AG20443 (cell line): ENCODE results near the gene KRT12.

Experiments
- DNase-seq: peaks from one replicate; pipeline ENCODE4 v3.0.0; 2012; ENCODE audit warnings: low spot score, mixed read lengths

Gene KRT12

GRCh38 chr17:40866838-40867237 is at the start of gene KRT12:
Gene KRT12, minus strand, starts transcription at chr17:40867223. Its CDS starts 37 bp downstream, at chr17:40867186.
- no peak for DNase-seq

GRCh38 chr17:40916366-40916765 is 49.3 kb upstream of the KRT12 start:
- DNase-seq = no peak

- DNase-seq = peak; percentile 42
Measured at GRCh38 chr17:40915721-40916256, 48.8 kb upstream of the KRT12 start.

- DNase-seq = peak; percentile 74
Measured at GRCh38 chr17:40915199-40915661, 48.2 kb upstream of the KRT12 start.

- DNase-seq = no peak
Measured at GRCh38 chr17:40914075-40914855, 47.2 kb upstream of the KRT12 start.

DNA sequence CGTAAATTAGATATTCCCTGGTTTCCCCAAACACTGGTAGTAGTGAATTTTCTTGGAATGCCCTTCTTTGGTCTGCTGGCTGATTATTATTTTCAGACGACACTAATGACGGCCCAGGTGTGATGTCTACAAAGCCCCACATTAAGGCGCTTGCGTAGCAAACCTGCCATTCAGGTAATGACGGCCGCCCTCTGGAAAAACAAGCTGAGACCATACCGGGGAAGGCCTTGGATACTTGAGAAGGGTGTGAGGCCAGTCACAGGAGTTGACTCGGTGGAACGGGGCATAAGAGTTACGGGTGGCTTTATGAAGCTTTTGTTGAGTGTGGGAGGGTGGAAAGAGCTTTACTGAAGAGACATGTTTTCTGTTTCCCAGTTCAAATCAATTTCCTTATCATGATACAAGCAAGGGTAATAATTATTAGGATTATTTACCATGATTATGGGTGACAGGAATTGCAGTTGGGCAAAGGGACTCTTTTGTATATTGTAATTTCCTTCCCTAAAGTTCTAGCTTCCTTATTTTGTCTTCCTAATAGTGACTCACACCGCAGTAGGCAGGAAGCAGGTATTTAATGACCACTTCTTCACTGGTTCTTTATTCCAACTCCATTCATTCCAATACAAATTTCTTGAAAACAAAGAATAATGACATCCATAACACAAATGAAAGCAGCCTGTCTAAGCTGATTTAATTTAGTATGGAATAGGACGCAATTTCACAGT is 45.6 kb upstream of the KRT12 start:
- DNase-seq = no peak

DNA sequence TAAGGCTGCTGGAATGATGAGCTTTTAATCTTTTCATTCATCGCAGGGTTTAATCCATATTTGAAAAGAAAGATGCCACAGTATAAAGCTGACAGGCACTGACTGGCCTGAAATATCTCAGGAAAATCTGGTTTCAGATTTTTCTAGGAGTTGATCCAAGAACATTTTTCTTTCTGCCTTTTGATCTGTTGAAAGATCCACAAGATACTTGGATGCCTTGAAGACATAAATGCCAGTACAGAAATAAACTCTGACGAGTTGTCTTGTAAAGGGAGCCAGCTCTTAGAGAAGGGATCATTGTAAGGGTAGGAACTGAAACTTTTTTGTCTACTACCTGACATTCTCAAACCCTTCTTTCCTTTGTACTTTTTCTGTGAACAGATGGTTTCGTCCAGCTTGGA is 43.4 kb upstream of the KRT12 start:
- peak; percentile 43 for DNase-seq

DNA sequence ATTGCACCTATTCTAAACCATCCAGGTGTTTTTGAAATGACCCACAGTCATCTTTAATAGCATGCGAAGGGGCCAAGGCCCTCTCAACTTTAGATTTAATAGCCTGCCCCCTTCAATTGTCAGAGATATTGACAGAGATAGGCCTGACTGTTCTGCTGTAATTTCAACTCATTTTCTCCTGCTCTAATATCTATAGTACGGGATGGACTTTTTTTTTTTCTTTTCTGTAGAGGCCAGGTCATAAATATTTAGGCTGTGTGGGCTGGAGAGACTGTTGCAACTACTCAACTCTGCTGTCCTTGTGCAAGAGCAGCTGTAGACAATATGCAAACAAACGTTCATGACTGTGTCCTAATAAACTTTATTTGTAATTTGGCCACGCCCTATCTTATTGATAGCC is 42.7 kb upstream of the KRT12 start:
- DNase-seq = peak; percentile 41

GRCh38 chr17:40909351-40909750 is 42.3 kb upstream of the KRT12 start:
- peak; percentile 90 for DNase-seq

GRCh38 chr17:40906613-40907012 is 39.6 kb upstream of the KRT12 start:
- DNase-seq = no peak

DNA sequence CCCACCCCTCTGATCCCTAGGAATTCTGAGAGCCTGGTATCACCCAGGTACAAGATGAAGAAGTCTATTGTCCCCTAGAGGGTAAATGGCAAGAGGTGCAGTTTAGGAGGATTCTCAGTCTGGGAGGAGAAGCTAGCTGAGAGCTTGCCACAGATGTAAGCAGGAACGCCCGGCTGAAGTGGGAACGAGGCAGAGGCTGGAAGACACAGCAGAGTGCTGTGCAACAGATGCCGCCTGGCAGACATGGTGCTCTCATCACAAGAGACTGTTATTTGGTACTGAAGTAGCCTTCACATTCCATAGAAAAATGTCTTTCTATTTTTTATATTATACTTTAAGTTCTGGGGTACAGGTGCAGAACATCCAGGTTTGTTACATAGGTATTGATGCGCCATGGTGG is 38.3 kb upstream of the KRT12 start:
- DNase-seq = no peak

GRCh38 chr17:40903129-40903847 is 36.3 kb upstream of the KRT12 start:
- peak; percentile 41 for DNase-seq

DNA sequence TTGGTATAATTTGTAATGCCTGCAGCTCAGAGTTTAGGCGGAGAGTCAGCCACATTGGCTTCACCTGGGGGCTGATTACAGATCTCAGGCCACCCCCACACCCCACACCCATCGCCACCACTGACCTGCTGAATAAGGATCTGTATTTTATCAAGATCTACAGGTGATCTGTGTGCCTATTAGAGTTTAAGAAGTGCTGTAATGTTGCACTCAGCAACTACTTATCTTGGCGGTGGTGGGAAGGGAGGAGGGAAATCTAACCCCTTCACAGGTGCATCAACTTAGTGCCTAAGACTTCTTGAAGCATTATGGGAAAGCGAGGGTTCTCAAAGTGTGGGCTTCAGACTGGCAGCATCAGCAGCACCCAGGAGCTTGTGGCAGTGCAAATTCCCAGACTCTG is 35.5 kb upstream of the KRT12 start:
- no peak for DNase-seq

- no peak for DNase-seq
Measured at GRCh38 chr17:40901981-40902474, 35.0 kb upstream of the KRT12 start.

DNA sequence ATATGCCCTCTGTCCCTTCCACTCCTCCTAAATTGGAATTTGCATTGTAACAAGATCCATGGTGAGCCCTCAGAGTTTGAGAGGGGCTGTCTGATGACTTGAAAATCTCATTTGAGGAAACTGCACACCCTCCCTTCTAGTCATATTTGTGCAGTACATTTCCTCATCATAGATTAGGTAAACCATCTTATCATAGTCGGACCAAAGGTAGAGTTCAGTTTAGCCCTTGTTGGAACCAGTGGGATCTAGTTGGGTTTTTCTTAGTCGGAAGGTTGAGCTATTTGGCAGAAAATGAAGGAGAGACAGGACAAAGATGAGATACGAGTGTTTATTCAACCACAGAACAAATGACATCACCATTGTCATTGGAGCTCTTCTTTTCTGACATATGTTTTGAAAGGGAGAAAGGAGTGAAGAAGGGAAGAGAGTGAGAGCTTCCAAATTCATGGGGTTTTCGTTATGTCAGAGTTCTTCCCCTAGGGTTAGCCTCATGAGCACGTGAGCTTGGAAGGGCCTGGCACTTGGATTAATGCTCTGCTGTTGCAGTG is 33.9 kb upstream of the KRT12 start:
- no peak for DNase-seq

- DNase-seq = no peak
Measured at GRCh38 chr17:40896916-40897455, 30.0 kb upstream of the KRT12 start.

GRCh38 chr17:40895106-40895730 is 28.2 kb upstream of the KRT12 start:
- no peak for DNase-seq

DNA sequence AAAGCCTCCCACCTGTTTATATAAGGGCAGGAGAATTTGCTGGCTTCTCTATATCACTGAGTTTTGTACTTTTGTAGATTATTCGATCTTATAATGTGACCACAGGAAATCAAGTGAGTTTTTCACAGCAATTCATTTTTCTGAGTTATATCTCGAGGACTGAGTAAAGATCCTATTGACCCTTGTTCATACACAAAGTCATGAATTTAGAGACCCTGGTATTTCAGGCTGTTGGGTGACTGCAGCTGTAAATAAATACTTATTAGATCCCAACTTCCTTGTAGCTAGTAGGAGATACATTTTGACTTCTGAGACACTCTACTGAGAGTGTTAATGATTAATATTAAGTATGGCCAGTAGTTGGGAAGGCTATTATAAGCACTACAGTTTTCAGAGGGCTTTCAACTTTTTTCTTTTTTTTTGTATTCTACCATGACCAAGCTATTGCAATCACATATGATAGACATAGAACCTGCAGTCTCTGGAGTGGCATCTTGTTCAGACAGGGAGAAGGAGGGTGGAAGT is 21.2 kb upstream of the KRT12 start:
- no peak for DNase-seq

DNA sequence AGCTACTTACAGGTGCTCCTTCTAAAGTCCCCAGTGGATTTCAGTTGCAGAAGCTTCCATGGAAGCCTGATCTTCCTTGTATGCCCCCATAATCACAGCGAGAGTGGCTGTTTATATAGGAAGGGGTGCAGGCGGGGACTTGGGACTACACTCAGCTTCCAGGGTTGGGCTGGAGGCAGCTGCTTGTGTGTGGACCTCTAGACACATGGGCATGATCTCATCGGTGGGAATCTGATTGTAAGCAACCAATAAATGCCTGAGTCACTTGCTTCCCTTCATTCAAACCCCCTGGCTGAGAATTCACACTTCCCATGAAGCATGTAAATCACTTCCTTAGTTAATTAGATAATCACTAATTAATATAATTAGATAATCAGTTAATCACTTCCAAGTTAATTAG is 19.1 kb upstream of the KRT12 start:
- no peak for DNase-seq

- DNase-seq = no peak
Measured at GRCh38 chr17:40884708-40885512, 17.9 kb upstream of the KRT12 start, which contains the start of gene KRT20. Gene KRT20, minus strand, starts transcription at chr17:40885242. Its CDS starts 57 bp downstream, at chr17:40885185.
